NCI-H226 (cell line): ENCODE measurements around the gene TIMP4.
A peak's percentile ranks its signal among the peaks of the same experiment; 100 is the strongest.

Source experiments
- DNase-seq: peaks from one replicate; pipeline ENCODE4 v3.0.0-alpha.2; 2015

The TIMP4 gene

GRCh38 chr3:12185172-12185710 is 26.5 kb upstream of the TIMP4 start:
- no peak for DNase-seq

- no peak for DNase-seq
Observed at GRCh38 chr3:12184541-12184940, 25.8 kb upstream of the TIMP4 start.

- no peak for DNase-seq
Observed at GRCh38 chr3:12182687-12183441, 24.2 kb upstream of the TIMP4 start.

GRCh38 chr3:12181806-12182205 is 23.1 kb upstream of the TIMP4 start:
- no peak for DNase-seq

GRCh38 chr3:12181301-12181700 is 22.6 kb upstream of the TIMP4 start:
- no peak for DNase-seq

GRCh38 chr3:12180631-12181030 is 21.9 kb upstream of the TIMP4 start:
- DNase-seq = no peak

- peak; percentile 88 for DNase-seq
Observed at GRCh38 chr3:12180218-12180617, 21.5 kb upstream of the TIMP4 start.

- DNase-seq = no peak
Observed at GRCh38 chr3:12179441-12179840, 20.7 kb upstream of the TIMP4 start.

- no peak for DNase-seq
Observed at GRCh38 chr3:12178091-12178820, 19.5 kb upstream of the TIMP4 start.

- no peak for DNase-seq
Observed at GRCh38 chr3:12177126-12177525, 18.4 kb upstream of the TIMP4 start.

GRCh38 chr3:12175844-12176453 is 17.2 kb upstream of the TIMP4 start:
- DNase-seq = peak; percentile 19

GRCh38 chr3:12175137-12175593 is 16.5 kb upstream of the TIMP4 start:
- peak; percentile 49 for DNase-seq

GRCh38 chr3:12170207-12170606 is 11.5 kb upstream of the TIMP4 start:
- no peak for DNase-seq

GRCh38 chr3:12165909-12166308 is 7.2 kb upstream of the TIMP4 start:
- no peak for DNase-seq

GRCh38 chr3:12159227-12159601 is 502 bp upstream of the TIMP4 start:
- no peak for DNase-seq

- no peak for DNase-seq
Observed at GRCh38 chr3:12157026-12157425, 1.7 kb downstream of the TIMP4 start.

- peak; percentile 84 for DNase-seq
Observed at GRCh38 chr3:12155828-12156227, 2.9 kb downstream of the TIMP4 start.

GRCh38 chr3:12155264-12155663 is 3.4 kb downstream of the TIMP4 start:
- no peak for DNase-seq

GRCh38 chr3:12154151-12154550 is 4.6 kb downstream of the TIMP4 start:
- no peak for DNase-seq

- no peak for DNase-seq
Observed at GRCh38 chr3:12150112-12150511, 8.6 kb downstream of the TIMP4 start.

GRCh38 chr3:12149029-12149428 is 9.7 kb downstream of the TIMP4 start:
- DNase-seq = no peak

GRCh38 chr3:12148183-12148940 is 10.3 kb downstream of the TIMP4 start:
- no peak for DNase-seq
